HCT116 (cell line): Measurements from ENCODE around the gene NINJ1. TPM values are rescaled to one million over a fixed set of nuclear protein-coding genes. Genes with fewer than 3 reads are reported as not detected.

Experiments
- ATAC-seq: fragments of 200-7000 bp; cut with Tn5 transposase; 2 replicates; pipeline ENCODE4 v1.9.1; 2020; ENCODE audit warnings: mild to moderate bottlenecking, moderate library complexity
- BruUV-seq: library from RNA; stranded (reverse); fragments of 400-500 nt; replicated peaks from 2 replicates; lab custom pipeline; 2021; lab: Mats Ljungman, UMichigan
- CTCF ChIA-PET: fragments of 300-600 bp; sonication (Branson Sonifier 250); formaldehyde crosslinking; loops from one replicate; lab custom pipeline; 2021; ENCODE audit warnings: antibody characterized with exemption; lab: Charles Lee
- POLR2A ChIA-PET: fragments of 300-600, 350-600 bp; sonication (Branson Sonifier 250); formaldehyde crosslinking; loops from one replicate; lab custom pipeline; 2021; ENCODE audit warnings: antibody characterized with exemption; lab: Charles Lee
- RAD21 ChIA-PET, 2 experiments: fragments of 300-600 bp; sonication (Branson Sonifier 250); formaldehyde crosslinking; loops; one replicate each; lab custom pipeline; 2023; ENCODE audit warnings: low total read pairs in 2 of 2; ENCODE audit not compliant: uncharacterized antibody in 2 of 2, unreplicated experiment in 2 of 2, low non-redundant PET in 1 of 2; lab: Charles Lee
- DNase-seq: peaks from one replicate; pipeline ENCODE4 v3.0.0-alpha.2; 2010; ENCODE audit warnings: low read depth, low spot score
- H2AFZ ChIP-seq: fragments of 200-600 bp; shearing (Covaris generic), sonication (generic); 2 replicates; pipeline ENCODE4 v1.6.1; 2017; ENCODE audit warnings: low read depth, mixed run types, mixed read lengths, antibody characterized with exemption, low read length; ENCODE audit not compliant: poor library complexity, severe bottlenecking
- H3K27ac ChIP-seq: 2 replicates; pipeline ENCODE4 v1.5.1; 2012; ENCODE audit warnings: low read depth, low read length
- H3K27me3 ChIP-seq: fragments of 200-600 bp; sonication (generic); 2 replicates; pipeline ENCODE4 v1.6.1; 2016; ENCODE audit warnings: mixed run types, low read length, mixed read lengths; ENCODE audit not compliant: insufficient read depth
- H3K36me3 ChIP-seq, 2 experiments: fragments of 200-500 bp in 1 of 2; fragments of 200-600 bp in 1 of 2; sonication (Bioruptor generic) in 1 of 2; sonication (generic) in 1 of 2; 2 replicates each; pipeline versions ENCODE4 v1.5.1 to v1.6.1; 2014 to 2016; ENCODE audit warnings: low read length in 2 of 2, inconsistent platforms in 1 of 2, mixed read lengths in 1 of 2, mixed run types in 1 of 2; ENCODE audit not compliant: insufficient read depth in 2 of 2, control insufficient read depth in 1 of 2
- H3K4me1 ChIP-seq, 2 experiments: fragments of 200-600 bp in 1 of 2; sonication (generic) in 1 of 2; 2 replicates each; pipeline versions ENCODE4 v1.5.1 to v1.6.1; 2012 to 2017; ENCODE audit warnings: low read length in 2 of 2, inconsistent platforms in 1 of 2, mild to moderate bottlenecking in 1 of 2, mixed read lengths in 1 of 2, mixed run types in 1 of 2, moderate library complexity in 1 of 2; ENCODE audit not compliant: insufficient read depth in 2 of 2, control insufficient read depth in 1 of 2
- H3K4me2 ChIP-seq: fragments of 200-600 bp; sonication (generic); 2 replicates; pipeline ENCODE4 v1.6.1; 2017; ENCODE audit warnings: mixed run types, low read length, mixed read lengths
- H3K4me3 ChIP-seq, 2 experiments: fragments of 200-600 bp in 1 of 2; sonication (generic) in 1 of 2; replicated peaks in 1 of 2; 2 replicates each; pipeline ENCODE4 v1.5.1; 2011 to 2016; ENCODE audit warnings: low read length in 2 of 2, control low read depth in 1 of 2, low read depth in 1 of 2, mild to moderate bottlenecking in 1 of 2, mixed read lengths in 1 of 2, mixed run types in 1 of 2
- H3K79me2 ChIP-seq: fragments of 200-600 bp; sonication (generic); 2 replicates; pipeline ENCODE4 v1.6.1; 2017; ENCODE audit warnings: mild to moderate bottlenecking, mixed run types, low read length, moderate library complexity, mixed read lengths; ENCODE audit not compliant: insufficient read depth
- H3K9ac ChIP-seq: fragments of 200-600 bp; sonication (generic); 2 replicates; pipeline ENCODE4 v1.6.1; 2016; ENCODE audit warnings: low read length, mixed read lengths
- H3K9me2 ChIP-seq: fragments of 200-600 bp; sonication (generic), shearing (Covaris generic); 2 replicates; pipeline ENCODE4 v1.6.1; 2017; ENCODE audit warnings: mixed run types, mild to moderate bottlenecking, moderate library complexity; ENCODE audit not compliant: insufficient read depth
- H3K9me3 ChIP-seq, 2 experiments: fragments of 200-500 bp in 1 of 2; fragments of 200-600 bp in 1 of 2; sonication (Bioruptor generic) in 1 of 2; sonication (generic) in 1 of 2; 2 replicates each; pipeline ENCODE4 v1.6.1; 2014 to 2017; ENCODE audit warnings: low read length in 2 of 2, mixed read lengths in 2 of 2, inconsistent platforms in 1 of 2, low read depth in 1 of 2, mild to moderate bottlenecking in 1 of 2, mixed run types in 1 of 2, moderate library complexity in 1 of 2; ENCODE audit not compliant: control insufficient read depth in 1 of 2, insufficient read depth in 1 of 2
- H4K20me1 ChIP-seq: fragments of 200-600 bp; sonication (generic), shearing (Covaris generic); 2 replicates; pipeline ENCODE4 v1.6.1; 2017; ENCODE audit warnings: mixed run types, mild to moderate bottlenecking, moderate library complexity; ENCODE audit not compliant: insufficient read depth
- CBX3 ChIP-seq: IDR thresholded peaks from 2 replicates; pipeline ENCODE4 v1.6.1; 2012; ENCODE audit warnings: low read depth
- EGR1 ChIP-seq: IDR thresholded peaks from 2 replicates; pipeline ENCODE4 v1.6.1; 2012; ENCODE audit warnings: low read depth
- EZH2phosphoT487 ChIP-seq: fragments of 200-600 bp; IDR thresholded peaks from 2 replicates; pipeline ENCODE4 v1.6.1; 2018; ENCODE audit warnings: antibody characterized with exemption, borderline replicate concordance
- FOSL1 ChIP-seq: IDR thresholded peaks from 2 replicates; pipeline ENCODE4 v1.6.1; 2012; ENCODE audit warnings: low read depth
- JUND ChIP-seq: IDR thresholded peaks from 2 replicates; pipeline ENCODE4 v1.6.1; 2012
- MAX ChIP-seq: IDR thresholded peaks from 2 replicates; pipeline ENCODE4 v1.6.1; 2012
- POLR2A ChIP-seq: IDR thresholded peaks from 2 replicates; pipeline ENCODE4 v1.7.0; 2011; ENCODE audit warnings: borderline replicate concordance; ENCODE audit not compliant: insufficient read depth, insufficient read length; ENCODE audit errors: extremely low read depth
- POLR2AphosphoS5 ChIP-seq: IDR thresholded peaks from 2 replicates; pipeline ENCODE4 v1.6.1; 2011; ENCODE audit warnings: mild to moderate bottlenecking, low read depth, low read length, moderate library complexity
- SIN3A ChIP-seq: IDR thresholded peaks from 2 replicates; pipeline ENCODE4 v1.6.1; 2012; ENCODE audit warnings: low read depth
- SP1 ChIP-seq: IDR thresholded peaks from 2 replicates; pipeline ENCODE4 v1.6.1; 2012; ENCODE audit warnings: low read depth
- SRF ChIP-seq: IDR thresholded peaks from 2 replicates; pipeline ENCODE4 v1.6.1; 2012; ENCODE audit warnings: low read depth
- TCF7L2 ChIP-seq: IDR thresholded peaks from 2 replicates; pipeline ENCODE4 v1.7.0; 2011; ENCODE audit warnings: borderline replicate concordance, inconsistent platforms; ENCODE audit not compliant: insufficient read depth, insufficient read length; ENCODE audit errors: extremely low read depth
- YY1 ChIP-seq: IDR thresholded peaks from 2 replicates; pipeline ENCODE4 v1.6.1; 2011; ENCODE audit warnings: low read length, low read depth, moderate library complexity, mild to moderate bottlenecking; ENCODE audit not compliant: insufficient replicate concordance; ENCODE audit errors: extremely low read depth
- ZNF274 ChIP-seq: fragments of 200-500 bp; sonication (Bioruptor generic); IDR thresholded peaks from 2 replicates; pipeline ENCODE4 v1.6.1; 2014; ENCODE audit warnings: mild to moderate bottlenecking, low read depth, low read length, inconsistent platforms
- intact Hi-C: fragments of 100-400 bp; cut with micrococcal nuclease; formaldehyde crosslinking; loops from 2 replicates; pipeline ENCODE4 v1.10.0; 2022
- total RNA-seq: library from RNA; stranded (reverse); gene quantifications from one replicate; pipeline ENCODE4 v1.2.1, GENCODE V29; 2021; ENCODE audit not compliant: unreplicated experiment
- TF ChIP-seq, protein P1 (sequence below): IDR thresholded peaks from 2 replicates; pipeline ENCODE4 v1.6.1; 2012

The NINJ1 gene
- total RNA-seq, 1 experiment from 2014 or later = 34.4 TPM

DNA sequence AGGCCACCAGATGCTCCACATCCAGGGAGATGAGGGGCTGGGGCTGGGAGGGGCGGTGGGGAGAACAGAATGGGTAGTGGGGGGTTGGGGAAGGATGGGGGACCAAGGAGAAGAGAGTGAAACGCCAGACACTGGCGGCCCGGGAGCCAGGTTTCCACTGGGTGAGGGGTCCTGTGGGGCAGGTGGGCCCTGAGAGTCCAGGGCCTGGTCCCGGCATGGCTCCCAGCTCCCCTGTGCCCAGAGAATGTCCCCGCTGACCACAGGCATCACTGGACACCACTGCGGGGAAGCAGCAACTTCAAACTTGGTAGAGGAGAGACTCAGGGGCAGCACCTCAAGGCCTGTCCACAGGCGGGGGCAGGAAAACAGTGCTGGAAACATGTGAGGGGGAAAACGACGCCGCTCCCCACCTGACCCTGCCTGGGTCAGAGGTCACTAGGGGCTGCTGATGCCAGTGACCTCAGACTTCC lies 13.2 kb downstream of the NINJ1 start:
- H3K9ac ChIP-seq = no peak overlapping the region
- H3K27me3 ChIP-seq = no peaks in the 10 kb centered on the region
- no peaks in the 10 kb centered on the region for H3K9me2 ChIP-seq
- no peaks in the 10 kb centered on the region; a peak in 1 of 4 replicates for H3K36me3 ChIP-seq
- no TSS peak for BruUV-seq
- DNase-seq (no peak), ATAC-seq (no peak)
- no peaks in the 10 kb centered on the region for H3K9me3 ChIP-seq
- H4K20me1 ChIP-seq = no peaks in the 10 kb centered on the region
- POLR2A ChIA-PET = interaction anchor here (0.7 to 2.1 kb wide), 3 partner anchors 13 to 42 kb away, joined by 5 to 7 read pairs (median 5); partner anchors contain the start of gene NINJ1
- no peak overlapping the region for H2AFZ ChIP-seq
- no peak overlapping the region for H3K4me2 ChIP-seq
- TF ChIP-seq SIN3A = no peak
- no peak for TF ChIP-seq MAX
- TF ChIP-seq FOSL1 = no peak
- no peak for TF ChIP-seq YY1
- TF ChIP-seq, all 23 proteins: peak for 0
- CTCF ChIA-PET = interaction anchor here (1.0 to 3.1 kb wide), 4 partner anchors 13 to 117 kb away, joined by 3 to 35 read pairs (median 3); no protein-coding TSS in a partner anchor
- RAD21 ChIA-PET = no interaction called here
- H3K4me1 ChIP-seq = peaks cover 17 to 19% of the 10 kb centered on the region in 2 experiments
- no peaks in the 10 kb centered on the region for H3K79me2 ChIP-seq
- intact Hi-C loops = no loop called here
- H3K4me3 ChIP-seq = no peak overlapping the region
- no peak overlapping the region for H3K27ac ChIP-seq

- H3K9me3 ChIP-seq = no peaks in the 10 kb centered on the region
- ATAC-seq (peak; percentile 94), DNase-seq (peak; percentile 83)
- ChIA-PET POLR2A (interaction anchor here (0.7 to 2.1 kb wide), 6 partner anchors 11 to 43 kb away, joined by 3 to 7 read pairs (median 5); partner anchors contain the start of genes CARD19 and NINJ1), CTCF (interaction anchor here (1.0 to 3.1 kb wide), 7 partner anchors 12 to 185 kb away, joined by 3 to 35 read pairs (median 4); partner anchors contain the start of gene NINJ1), RAD21 (interaction anchor here in 1 of 2 experiments (1.2 kb wide), 1 partner anchor 11 kb away, joined by 3 read pairs; no protein-coding TSS in a partner anchor)
- intact Hi-C loops = no loop called here
- H3K36me3 ChIP-seq = no peaks in the 10 kb centered on the region; a peak in 1 of 4 replicates
- H4K20me1 ChIP-seq = no peaks in the 10 kb centered on the region
- H3K9ac ChIP-seq = peak overlapping the region; percentile 37
- H3K4me1 ChIP-seq = peaks cover 13 to 19% of the 10 kb centered on the region in 2 experiments
- H3K79me2 ChIP-seq = no peaks in the 10 kb centered on the region
- no peak overlapping the region for H2AFZ ChIP-seq
- TSS peak; percentile 27 for BruUV-seq
- no peak overlapping the region for H3K4me3 ChIP-seq
- no peaks in the 10 kb centered on the region for H3K27me3 ChIP-seq
- peak overlapping the region; percentile 82 for H3K27ac ChIP-seq
- peak overlapping the region; percentile 59 for H3K4me2 ChIP-seq
- H3K9me2 ChIP-seq = no peaks in the 10 kb centered on the region
- no peak; the same call in 1 of the 2 replicates for TF ChIP-seq JUND
- TF ChIP-seq TCF7L2 = peak; percentile 80
- no peak for TF ChIP-seq EZH2phosphoT487
- TF ChIP-seq SRF = no peak; the same call in 1 of the 2 replicates
- TF ChIP-seq ZNF274 = no peak
- TF ChIP-seq, protein P1, sequence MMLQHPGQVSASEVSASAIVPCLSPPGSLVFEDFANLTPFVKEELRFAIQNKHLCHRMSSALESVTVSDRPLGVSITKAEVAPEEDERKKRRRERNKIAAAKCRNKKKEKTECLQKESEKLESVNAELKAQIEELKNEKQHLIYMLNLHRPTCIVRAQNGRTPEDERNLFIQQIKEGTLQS = no peak
- TF ChIP-seq SP1 = no peak; the same call in 1 of the 2 replicates
- no peak for TF ChIP-seq POLR2A
- TF ChIP-seq POLR2AphosphoS5 = peak; percentile 89
- no peak; the same call in 1 of the 2 replicates for TF ChIP-seq CBX3
- no peak for TF ChIP-seq EGR1
- TF ChIP-seq MAX = peak; percentile 97
Observed at GRCh38 chr9:93119953-93120845, 13.9 kb downstream of the NINJ1 start.
